ENCODE measurements around the gene MAP4K3. TPM values are rescaled to one million over a fixed set of nuclear protein-coding genes. Genes with fewer than 3 reads are reported as not detected.
"Not testable (repeated sequence)": the region's sequence is repeated elsewhere in the genome, so short reads cannot be mapped to it uniquely, and the experiment has no call there.

Gene MAP4K3
- total and polyA plus RNA-seq, 9 donors: 20.6 to 96.4 (median 53.0) TPM

DNA sequence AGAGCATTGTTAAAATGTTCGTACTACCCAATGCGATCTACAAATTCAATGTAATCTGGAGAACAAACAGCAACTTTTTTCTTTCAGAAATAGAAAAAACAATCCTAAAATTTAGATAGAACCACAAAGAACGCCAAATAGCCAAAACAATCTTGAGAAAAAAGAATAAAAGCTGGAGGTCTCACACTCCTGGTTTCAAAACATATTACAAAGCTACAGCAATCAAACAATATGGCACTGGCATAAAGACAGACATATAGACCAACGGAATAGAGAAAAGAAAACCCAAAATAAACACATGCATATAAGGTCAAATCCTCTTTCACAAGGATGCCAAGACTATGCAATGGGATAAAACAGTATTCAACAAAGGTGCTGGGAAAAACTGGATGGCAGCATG, 74.5 kb downstream of the MAP4K3 start:
- WGBS, 3 donors: 94 to 97% (median 95%) methylated on average over 4 of the region's 4 CpGs
- Histone ChIP-seq H3K27me3 (no peaks in the 10 kb centered on the region), H3K4me3 (no peak overlapping the region), H3K9me3 (peaks cover 0 to 12% of the 10 kb centered on the region in 2 donors), H3K36me3 (no peaks in the 10 kb centered on the region), H3K4me1 (ENCODE audit: insufficient read depth) (no peaks in the 10 kb centered on the region), H3K27ac (no peak overlapping the region)
- DNase-seq: no peak
- TF ChIP-seq POLR2A (IDR thresholded peaks at IDR 0.05): no peak
- no peak for TF ChIP-seq CTCF (IDR thresholded peaks at IDR 0.05)
- TF ChIP-seq EP300 (IDR thresholded peaks at IDR 0.05): no peak
- intact Hi-C loops (cut with DNase I): no loop called here

GRCh38 chr2:39361511-39361910, 75.6 kb downstream of the MAP4K3 start:
- no peak overlapping the region for H3K4me3 ChIP-seq

DNA sequence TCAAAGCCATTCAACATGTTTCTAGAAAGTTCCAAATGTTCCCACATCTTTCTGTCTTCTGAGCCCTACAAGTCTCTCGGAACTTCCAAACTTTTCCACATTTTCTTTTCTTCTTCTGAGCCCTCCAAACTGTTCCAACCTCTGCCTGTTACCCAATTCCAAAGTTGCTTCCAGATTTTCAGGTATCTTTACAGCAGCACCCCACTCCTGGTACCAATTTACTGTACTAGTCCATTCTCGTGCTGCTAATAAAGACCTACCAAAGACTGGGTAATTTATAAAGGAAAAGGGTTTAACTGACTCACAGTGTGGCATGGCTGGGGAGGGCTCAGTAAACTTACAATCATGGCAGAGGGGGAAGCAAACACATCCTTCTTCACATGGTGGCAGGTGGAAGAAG, 76.7 kb downstream of the MAP4K3 start:
- H3K27ac ChIP-seq; intact Hi-C loops (cut with DNase I); H3K4me3 ChIP-seq; DNase-seq; H3K27me3 ChIP-seq; H3K4me1 ChIP-seq (ENCODE audit: insufficient read depth); H3K36me3 ChIP-seq: not testable (repeated sequence)
- 99% methylated on average over 2 of the region's 2 CpGs for WGBS, 3 donors
- peaks cover 0 to 12% of the 10 kb centered on the region in 2 donors for H3K9me3 ChIP-seq

More at GRCh38 chr2:39361511-39361910, 75.6 kb downstream of the MAP4K3 start:
- no peak for TF ChIP-seq EP300 (IDR thresholded peaks at IDR 0.05)
- TF ChIP-seq POLR2A (IDR thresholded peaks at IDR 0.05): no peak
- no peak for TF ChIP-seq CTCF (IDR thresholded peaks at IDR 0.05)
- H3K4me1 ChIP-seq (ENCODE audit: insufficient read depth): no peaks in the 10 kb centered on the region
- H3K27me3 ChIP-seq: no peaks in the 10 kb centered on the region
- H3K27ac ChIP-seq: no peak overlapping the region
- no peaks in the 10 kb centered on the region for H3K36me3 ChIP-seq
- intact Hi-C loops (cut with DNase I): no loop called here
- H3K9me3 ChIP-seq: peaks cover 0 to 12% of the 10 kb centered on the region in 2 donors
- DNase-seq: no peak

- Histone ChIP-seq H3K4me1 (ENCODE audit: insufficient read depth) (no peaks in the 10 kb centered on the region), H3K27ac (no peak overlapping the region), H3K4me3 (no peak overlapping the region), H3K9me3 (peaks cover 0 to 12% of the 10 kb centered on the region in 2 donors), H3K36me3 (no peaks in the 10 kb centered on the region), H3K27me3 (no peaks in the 10 kb centered on the region)
- TF ChIP-seq CTCF (IDR thresholded peaks at IDR 0.05) (no peak), POLR2A (IDR thresholded peaks at IDR 0.05) (no peak), EP300 (IDR thresholded peaks at IDR 0.05) (no peak)
- WGBS, 3 donors: 96 to 99% (median 99%) methylated on average over 5 of the region's 5 CpGs
- intact Hi-C loops (cut with DNase I): no loop called here
- no peak for DNase-seq
Measured at GRCh38 chr2:39359453-39360038, 77.5 kb downstream of the MAP4K3 start.

DNA sequence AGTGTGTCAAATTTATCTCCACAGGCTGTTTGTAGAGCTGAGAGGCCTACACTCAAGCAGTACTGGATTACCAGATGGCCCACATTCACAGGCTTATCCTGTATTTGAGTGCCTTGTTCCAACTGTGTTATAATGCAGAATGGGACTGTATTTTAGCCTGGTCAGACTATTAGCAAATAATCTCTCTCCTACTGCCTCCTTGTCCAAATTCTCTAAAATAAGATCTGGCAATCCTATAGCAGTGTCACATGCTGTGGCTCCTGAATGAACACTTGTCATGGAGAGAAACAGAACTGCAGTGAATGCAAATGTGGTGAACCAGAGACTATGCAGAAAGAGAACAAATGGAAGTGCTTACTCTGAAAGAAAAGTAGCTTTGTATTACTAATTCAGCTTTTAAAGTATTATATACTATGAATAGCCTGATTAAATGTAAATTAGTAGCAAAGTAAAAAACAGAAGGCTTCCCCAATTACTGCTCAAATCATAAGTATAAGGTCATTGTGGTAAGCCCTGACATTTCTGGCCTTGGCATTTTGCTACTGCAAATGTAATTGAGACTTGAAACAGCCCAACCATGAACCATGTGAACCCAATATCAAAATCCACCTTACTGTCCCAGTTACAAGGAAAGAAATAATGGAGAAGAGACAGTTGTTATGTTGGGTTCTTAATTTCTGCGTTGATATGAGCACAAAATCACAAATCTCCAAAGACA, 80.0 kb downstream of the MAP4K3 start:
- no peaks in the 10 kb centered on the region for H3K27me3 ChIP-seq
- DNase-seq: no peak
- 98 to 99% (median 98%) methylated on average over 1 of the region's 1 CpG for WGBS, 3 donors
- no peaks in the 10 kb centered on the region for H3K36me3 ChIP-seq
- peaks cover 0 to 12% of the 10 kb centered on the region in 2 donors for H3K9me3 ChIP-seq
- no peaks in the 10 kb centered on the region for H3K4me1 ChIP-seq (ENCODE audit: insufficient read depth)
- no peak overlapping the region for H3K4me3 ChIP-seq
- TF ChIP-seq POLR2A (IDR thresholded peaks at IDR 0.05) (no peak), EP300 (IDR thresholded peaks at IDR 0.05) (no peak), CTCF (IDR thresholded peaks at IDR 0.05) (no peak)
- H3K27ac ChIP-seq: no peak overlapping the region
- intact Hi-C loops (cut with DNase I): no loop called here
